ENCODE measurements around the gene SOX9.
"Not testable (repeated sequence)": the region's sequence is repeated elsewhere in the genome, so short reads cannot be mapped to it uniquely, and the experiment has no call there.

SOX9 gene

DNA sequence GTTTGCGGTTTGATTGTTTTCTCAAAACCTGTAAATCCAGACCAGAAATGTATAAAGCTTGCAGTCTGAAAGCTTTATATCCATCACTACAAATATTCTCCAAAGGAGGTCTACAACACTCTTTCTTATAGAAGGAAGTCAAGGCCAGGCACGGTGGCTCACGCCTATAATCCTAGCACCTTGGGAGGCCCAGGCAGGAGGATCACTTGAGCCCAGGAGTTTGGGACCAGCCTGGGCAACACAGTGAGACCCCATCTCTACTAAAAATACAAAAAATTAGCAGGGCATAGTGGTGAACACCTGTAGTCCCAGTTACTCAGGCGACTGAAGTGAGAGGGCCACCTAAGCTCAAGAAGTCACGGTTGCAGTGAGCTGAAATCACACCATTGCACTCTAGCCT is 8.9 kb upstream of the SOX9 start:
- not testable (repeated sequence) for ATAC-seq

DNA sequence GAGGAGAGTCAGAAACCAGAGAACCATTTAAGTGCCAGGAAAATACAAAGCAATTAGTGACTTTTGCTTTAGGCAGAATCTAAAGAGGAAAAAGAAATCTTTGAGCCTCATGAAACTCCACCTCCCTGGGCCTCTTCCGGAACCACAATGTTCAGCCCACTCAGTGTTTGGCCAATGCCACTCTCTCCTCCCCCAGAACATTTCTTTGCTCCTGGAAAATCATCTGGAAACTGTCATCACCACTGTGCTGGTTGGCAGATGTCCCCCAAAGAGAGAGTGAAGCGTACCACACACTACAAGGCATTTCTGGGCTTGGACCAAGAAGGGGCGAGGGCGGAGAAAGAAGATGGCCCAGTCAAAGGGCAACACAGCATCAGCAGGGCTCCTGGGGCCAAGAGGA is 7.1 kb upstream of the SOX9 start:
- no peak for ATAC-seq

DNA sequence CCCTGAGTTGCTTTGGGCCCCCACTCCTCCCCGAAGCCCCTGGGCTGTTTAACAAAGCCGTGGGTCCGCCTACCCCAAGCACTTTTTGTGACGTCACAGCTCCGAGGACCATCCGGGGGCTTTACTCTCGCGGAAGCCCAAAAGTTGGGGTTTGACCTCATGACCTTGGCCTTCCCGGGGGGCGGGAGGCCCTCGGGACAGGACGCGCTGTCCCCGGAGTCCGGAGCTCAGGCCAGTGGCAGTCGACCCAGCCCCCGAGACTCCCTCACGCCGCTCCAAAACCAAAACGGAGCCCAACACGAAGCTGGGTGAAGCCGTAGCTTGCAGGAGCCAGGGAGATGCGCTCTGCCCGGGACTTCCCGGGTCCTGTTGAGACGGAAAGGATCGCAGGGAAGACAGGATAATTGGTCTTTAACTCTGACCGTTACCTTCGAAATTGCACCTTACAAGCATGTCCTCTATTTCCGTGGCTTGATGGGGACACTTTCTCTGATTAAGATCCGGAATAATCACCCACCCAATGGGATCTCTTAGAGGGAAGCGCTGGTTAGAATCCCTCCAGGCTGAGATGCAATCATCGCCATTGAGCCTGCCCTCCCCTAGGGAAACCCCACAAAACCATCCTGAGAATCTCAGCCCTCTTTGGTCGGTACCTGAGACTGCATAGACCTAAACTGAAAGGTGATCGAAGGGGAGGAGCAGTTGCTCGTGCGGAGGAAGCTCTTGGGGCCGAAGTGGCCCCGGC is 4.9 kb upstream of the SOX9 start:
- no peak for ATAC-seq

GRCh38 chr17:72116661-72117521 is 3.9 kb upstream of the SOX9 start:
- ATAC-seq: no peak

DNA sequence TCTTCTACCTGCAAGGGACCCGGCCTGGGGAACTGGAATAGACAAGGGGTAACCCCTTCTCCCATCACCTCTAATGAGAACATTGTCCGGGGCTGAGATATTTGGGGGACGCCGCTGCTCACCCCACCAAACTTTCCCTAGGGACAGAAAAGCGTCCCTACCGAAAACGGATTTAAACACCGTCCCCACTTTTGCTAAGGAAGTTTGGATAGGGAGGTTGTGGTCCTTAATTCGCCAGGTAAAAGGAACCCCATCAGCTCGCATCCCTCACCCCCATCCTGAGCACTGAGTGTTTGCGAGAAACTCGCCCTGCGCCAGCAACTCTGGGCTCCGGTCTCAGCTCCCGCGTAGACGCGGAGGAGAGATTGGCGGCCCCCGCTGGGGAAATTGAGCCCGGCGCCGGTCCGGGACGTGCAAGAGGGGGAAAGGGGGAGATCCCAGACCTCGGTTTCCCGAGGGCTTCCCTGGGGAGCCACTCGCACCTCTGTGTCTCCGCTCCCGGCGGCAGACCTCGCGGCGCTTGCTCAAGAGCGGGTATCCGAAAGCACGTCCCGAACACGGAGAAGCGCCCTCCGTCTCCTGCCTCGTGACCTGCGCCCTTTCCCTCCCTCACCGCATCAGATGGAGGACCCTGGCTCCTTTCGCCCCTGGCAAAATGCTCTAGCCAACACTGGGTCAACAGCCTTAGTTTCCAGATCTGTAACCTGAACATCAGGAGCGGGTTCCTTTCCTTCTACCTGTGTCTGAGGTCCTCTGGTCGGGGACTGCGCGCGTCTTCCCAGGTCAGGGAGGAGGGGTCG is 3.1 kb upstream of the SOX9 start:
- ATAC-seq: no peak

GRCh38 chr17:72118335-72119076 is 2.3 kb upstream of the SOX9 start:
- ATAC-seq: no peak

DNA sequence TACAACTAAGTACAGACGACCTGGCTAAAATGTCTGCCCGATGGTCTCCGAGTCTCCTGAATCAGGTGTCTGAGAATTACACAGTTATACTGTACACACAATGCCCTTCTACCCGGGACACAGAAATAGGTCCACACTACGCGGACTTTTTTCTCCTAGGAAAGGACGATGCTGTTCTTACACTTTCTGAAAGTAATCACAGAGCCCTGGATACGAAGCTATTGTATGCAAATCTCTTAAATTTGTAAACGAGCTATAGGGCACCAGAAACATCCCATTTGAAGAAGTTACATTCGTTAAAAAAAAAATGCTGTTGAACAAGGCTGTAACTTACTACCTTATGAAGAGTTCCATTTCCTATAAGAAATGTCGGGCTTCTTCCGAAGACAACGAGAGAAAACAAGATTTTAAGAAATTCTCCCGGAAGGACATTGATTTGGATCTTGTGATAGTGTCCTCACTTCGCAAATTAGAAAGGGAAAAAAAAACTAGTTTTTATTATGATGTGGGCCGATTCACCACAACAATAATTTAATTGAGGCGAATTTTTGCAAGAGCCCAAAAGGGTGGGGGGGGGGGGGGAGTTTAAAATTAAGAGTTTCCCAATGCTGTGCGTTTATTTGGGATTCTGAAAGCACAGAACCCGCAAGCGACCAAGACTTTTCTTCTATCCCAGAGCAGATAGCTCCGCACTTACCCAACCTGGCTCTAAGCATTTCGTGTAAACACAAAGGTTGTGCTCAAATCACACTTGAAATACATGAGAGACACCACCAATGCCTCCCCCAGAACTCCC is 1.5 kb upstream of the SOX9 start:
- ATAC-seq: no peak

DNA sequence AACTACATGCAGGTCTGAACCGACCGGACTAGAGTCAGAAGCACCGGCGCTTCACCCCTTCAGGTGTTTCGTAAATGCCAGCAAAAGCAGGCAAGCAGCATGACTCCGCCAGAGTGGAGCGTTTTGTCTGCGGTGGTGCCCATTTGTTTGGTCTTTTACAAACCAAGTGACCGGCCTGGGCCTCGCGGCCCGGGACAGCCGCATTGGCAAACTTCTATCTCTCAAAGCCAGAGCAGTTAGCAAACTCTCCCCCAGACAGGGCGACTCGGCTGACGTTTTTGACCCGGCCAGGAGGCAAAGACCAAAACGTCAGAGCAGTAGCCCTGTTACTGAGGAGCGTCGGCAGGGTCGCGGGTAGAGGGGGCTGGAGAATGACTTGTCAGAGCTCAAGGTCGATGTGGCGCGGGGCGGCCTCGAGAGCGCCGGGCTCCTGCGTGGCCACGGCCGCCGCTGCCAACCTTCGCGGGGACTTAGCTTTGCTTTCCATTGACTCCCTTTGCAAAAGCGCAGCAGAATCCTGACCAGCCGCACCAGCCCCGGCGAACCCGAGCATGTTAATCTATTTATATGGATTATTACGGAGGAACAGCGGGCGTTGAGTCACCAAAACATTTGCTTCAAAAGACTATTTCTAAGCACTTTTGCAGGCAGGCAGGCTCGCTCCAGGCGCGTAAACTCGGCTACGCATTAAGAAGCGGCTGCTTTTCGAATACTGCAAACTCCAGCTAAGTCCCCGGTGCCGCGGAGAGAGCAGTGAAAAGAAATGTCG is 763 bp upstream of the SOX9 start:
- no peak for ATAC-seq

GRCh38 chr17:72121164-72122009 is 567 bp downstream of the SOX9 start:
- ATAC-seq: no peak

DNA sequence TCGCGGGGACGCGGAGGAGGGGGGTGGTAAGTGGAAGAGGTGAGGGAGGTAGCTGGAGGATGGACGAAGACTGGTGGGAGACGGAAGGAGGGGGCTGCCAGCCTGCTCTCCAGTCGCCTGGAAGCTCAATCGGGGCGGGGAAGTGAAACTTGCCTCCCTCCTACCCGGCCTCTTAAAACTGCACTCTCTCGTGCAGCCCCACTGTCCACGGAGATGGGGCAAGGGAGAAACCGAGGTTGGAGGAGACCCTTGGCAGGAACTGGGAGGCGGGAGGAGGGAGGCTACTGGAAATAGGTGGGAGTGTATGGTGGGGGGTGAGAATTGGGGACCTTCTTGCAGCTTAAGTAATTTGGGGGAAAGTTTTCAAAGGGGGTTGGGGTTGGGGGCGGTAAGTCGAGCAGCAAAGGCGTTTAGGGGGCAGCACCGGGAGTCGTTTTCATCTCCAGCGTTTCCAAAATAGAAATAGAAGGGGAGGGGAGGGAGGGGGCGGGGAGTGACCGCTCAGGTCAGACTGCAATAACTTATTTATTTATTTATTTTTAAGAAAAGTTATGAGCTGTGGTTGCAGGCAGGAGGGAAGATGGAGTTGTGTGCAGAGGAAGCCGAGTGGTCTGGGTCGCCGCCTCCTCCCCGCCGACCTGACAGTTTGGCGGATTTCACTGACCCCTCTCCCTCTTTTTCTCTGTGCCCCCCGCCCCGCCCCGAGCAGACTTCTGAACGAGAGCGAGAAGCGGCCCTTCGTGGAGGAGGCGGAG is 1.4 kb downstream of the SOX9 start:
- no peak for ATAC-seq

DNA sequence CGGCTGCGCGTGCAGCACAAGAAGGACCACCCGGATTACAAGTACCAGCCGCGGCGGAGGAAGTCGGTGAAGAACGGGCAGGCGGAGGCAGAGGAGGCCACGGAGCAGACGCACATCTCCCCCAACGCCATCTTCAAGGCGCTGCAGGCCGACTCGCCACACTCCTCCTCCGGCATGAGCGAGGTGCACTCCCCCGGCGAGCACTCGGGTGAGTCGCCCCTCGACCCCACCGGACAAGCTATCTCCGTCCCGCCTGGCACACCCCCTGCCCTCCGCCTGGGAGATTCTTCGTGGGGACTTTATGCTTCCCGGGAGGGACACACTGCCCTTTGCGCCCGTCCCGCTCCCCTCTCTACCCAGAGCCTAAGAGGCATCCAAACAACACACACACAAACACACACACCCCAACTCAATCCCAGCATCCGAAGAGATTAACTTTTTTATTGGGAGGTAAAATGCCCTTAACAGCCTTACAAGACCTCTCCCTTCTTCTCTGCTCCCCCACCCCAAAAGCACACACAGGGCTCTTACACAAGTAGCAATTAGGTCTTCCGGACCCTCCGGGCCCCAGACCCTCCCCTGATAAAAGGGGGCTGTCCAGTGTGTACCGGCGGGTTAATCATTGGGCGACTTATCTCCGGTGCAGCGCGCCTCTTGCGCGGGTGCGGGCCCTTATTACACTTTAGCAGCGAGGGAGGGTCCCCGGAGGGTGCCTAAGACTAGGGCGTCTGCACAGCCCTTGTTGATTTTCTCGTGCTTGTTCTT is 2.1 kb downstream of the SOX9 start:
- ATAC-seq: no peak

GRCh38 chr17:72123530-72124437 is 3.0 kb downstream of the SOX9 start:
- ATAC-seq: no peak

- no peak for ATAC-seq
Measured at GRCh38 chr17:72124438-72124775, 3.6 kb downstream of the SOX9 start.

- ATAC-seq: no peak
Measured at GRCh38 chr17:72125226-72125651, 4.4 kb downstream of the SOX9 start.

DNA sequence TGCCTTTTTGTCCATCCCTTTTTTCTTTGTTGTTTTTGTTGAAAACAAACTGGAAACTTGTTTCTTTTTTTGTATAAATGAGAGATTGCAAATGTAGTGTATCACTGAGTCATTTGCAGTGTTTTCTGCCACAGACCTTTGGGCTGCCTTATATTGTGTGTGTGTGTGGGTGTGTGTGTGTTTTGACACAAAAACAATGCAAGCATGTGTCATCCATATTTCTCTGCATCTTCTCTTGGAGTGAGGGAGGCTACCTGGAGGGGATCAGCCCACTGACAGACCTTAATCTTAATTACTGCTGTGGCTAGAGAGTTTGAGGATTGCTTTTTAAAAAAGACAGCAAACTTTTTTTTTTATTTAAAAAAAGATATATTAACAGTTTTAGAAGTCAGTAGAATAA is 4.9 kb downstream of the SOX9 start:
- ATAC-seq: no peak

DNA sequence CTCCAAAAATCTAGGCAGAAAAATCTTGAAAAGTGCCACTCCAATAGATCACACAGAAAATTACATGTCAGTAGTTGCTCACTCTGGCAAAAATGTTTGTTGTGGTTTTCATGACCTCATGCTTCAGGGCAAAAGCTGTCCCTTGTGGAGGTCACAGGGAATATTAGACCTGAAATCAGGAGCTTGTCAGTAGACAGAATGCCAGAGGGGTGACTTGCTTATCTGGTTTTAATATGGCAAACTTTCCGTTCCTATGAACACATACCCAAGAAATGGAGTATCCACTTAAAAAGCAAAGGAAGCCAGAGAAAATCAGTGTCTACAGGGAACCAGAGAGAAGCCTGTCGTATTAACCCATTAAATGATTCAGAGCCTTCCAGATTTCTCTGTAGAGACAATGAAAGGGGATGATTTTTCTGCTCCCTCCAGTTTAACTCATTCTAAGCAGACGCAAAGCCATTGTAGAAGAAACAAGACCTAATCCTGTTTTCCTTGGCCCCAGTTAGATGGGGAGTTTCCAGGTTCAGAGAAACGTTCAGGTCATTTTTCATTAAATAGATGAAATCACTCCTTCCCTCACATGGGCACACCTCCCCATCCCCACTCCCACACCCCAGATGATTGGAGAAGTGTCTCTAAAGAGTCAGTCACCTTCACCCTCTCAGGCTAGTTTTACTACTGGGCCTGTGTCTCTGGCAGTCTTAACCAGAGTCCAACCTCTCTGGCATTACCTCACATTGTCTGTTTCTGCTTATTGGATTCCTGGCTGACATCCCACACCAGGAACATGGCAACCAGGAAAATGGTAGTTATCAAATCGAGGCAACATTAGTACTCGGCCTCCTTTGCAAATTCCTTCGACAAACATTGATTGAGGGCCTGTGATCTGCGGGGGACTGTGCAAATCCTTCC is 6.0 kb downstream of the SOX9 start:
- ATAC-seq: no peak
